ENCODE results near the gene PSPN.

Gene PSPN

DNA sequence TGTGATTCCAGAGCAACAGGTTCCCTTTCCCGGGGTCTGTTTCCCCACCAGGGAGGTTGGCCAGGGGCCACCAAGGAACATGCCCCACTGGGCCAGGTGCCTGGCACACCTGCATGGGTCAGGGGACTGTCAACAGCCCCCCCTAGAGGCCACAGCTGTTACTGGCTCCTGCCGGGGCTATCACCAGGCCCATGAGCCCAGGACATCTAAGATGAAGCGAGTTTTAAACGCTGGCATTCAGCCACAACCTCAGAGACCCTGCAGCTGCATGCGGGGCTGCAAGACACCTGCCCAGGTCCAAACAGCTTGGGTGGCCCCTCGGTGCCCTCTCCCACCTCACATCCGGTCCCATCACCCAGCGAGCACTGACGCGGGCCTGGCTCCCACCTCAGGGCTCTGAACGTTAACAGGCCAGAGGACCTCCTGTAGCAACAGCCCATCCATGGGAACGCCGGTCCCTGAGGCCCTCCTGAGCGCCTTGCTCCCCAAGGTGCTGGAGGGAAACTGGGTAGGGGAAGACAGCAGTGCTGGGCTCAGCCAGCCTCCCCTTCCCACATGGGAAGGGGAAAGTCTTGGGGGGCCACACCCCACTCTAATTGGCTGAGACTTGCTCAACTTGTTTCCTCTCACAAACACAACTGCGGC, 36.8 kb upstream of the PSPN start (continued):
- TF ChIP-seq ZNF510 (tag by site-specific recombination; IDR thresholded peaks at IDR 0.05; ENCODE audit: insufficient replicate concordance) (no peak), BCL11A (tag by site-specific recombination; IDR thresholded peaks at IDR 0.05; ENCODE audit: low read depth) (no peak), GLI4 (tag by site-specific recombination; IDR thresholded peaks at IDR 0.05) (no peak), ZNF133 (tag by site-specific recombination; IDR thresholded peaks at IDR 0.05) (no peak), ZNF19 (tag by site-specific recombination; IDR thresholded peaks at IDR 0.05; ENCODE audit: low read depth) (no peak), HOXA7 (CRISPR knock-in tag; IDR thresholded peaks at IDR 0.05; ENCODE audit: borderline replicate concordance) (no peak), ZNF221 (tag by site-specific recombination; IDR thresholded peaks at IDR 0.05; ENCODE audit: borderline replicate concordance) (no peak), ZXDB (tag by site-specific recombination; IDR thresholded peaks at IDR 0.05) (no peak), ZNF23 (tag by site-specific recombination; IDR thresholded peaks at IDR 0.05; ENCODE audit: borderline replicate concordance) (no peak), ZIC2 (tag by site-specific recombination; IDR thresholded peaks at IDR 0.05) (no peak), KLF8 (tag by site-specific recombination; IDR thresholded peaks at IDR 0.05) (no peak), ZNF266 (tag by site-specific recombination; IDR thresholded peaks at IDR 0.05; ENCODE audit: low read depth) (no peak), ZNF341 (tag by site-specific recombination; IDR thresholded peaks at IDR 0.05; ENCODE audit: low read depth) (0 out of 2 replicates have a peak, but pooled peaks have one; percentile 17), ZNF561 (tag by site-specific recombination; IDR thresholded peaks at IDR 0.05; ENCODE audit: borderline replicate concordance) (no peak), ZNF658 (tag by site-specific recombination; IDR thresholded peaks at IDR 0.05) (no peak), ZFP3 (tag by site-specific recombination; IDR thresholded peaks at IDR 0.05; ENCODE audit: low read depth) (no peak), ZSCAN30 (tag by site-specific recombination; IDR thresholded peaks at IDR 0.05) (peak; percentile 59; the same call in 1 of the 2 replicates), ZNF121 (tag by site-specific recombination; IDR thresholded peaks at IDR 0.05) (no peak), HOXC10 (CRISPR knock-in tag; IDR thresholded peaks at IDR 0.05) (no peak), ZNF571 (tag by site-specific recombination; IDR thresholded peaks at IDR 0.05) (no peak), GLIS2 (tag by site-specific recombination; IDR thresholded peaks at IDR 0.05) (peak; percentile 67), ZNF48 (tag by site-specific recombination; IDR thresholded peaks at IDR 0.05) (no peak), ZNF366 (tag by site-specific recombination; conservative IDR thresholded peaks at IDR 0.05) (no peak), ZNF600 (tag by site-specific recombination; IDR thresholded peaks at IDR 0.05) (no peak), ZNF169 (tag by site-specific recombination; IDR thresholded peaks at IDR 0.05) (no peak), ZBTB48 (tag by site-specific recombination; IDR thresholded peaks at IDR 0.05) (0 out of 2 replicates have a peak, but pooled peaks have one; percentile 20), ZNF626 (tag by site-specific recombination; IDR thresholded peaks at IDR 0.05) (no peak), ZNF202 (tag by site-specific recombination; IDR thresholded peaks at IDR 0.05; ENCODE audit: borderline replicate concordance) (no peak), ZNF433 (tag by site-specific recombination; IDR thresholded peaks at IDR 0.05; ENCODE audit: low read depth) (no peak), REPIN1 (tag by site-specific recombination; IDR thresholded peaks at IDR 0.05; ENCODE audit: low read depth) (no peak), SP3 (tag by site-specific recombination; IDR thresholded peaks at IDR 0.05) (no peak)
- TF ChIP-seq, protein P1, sequence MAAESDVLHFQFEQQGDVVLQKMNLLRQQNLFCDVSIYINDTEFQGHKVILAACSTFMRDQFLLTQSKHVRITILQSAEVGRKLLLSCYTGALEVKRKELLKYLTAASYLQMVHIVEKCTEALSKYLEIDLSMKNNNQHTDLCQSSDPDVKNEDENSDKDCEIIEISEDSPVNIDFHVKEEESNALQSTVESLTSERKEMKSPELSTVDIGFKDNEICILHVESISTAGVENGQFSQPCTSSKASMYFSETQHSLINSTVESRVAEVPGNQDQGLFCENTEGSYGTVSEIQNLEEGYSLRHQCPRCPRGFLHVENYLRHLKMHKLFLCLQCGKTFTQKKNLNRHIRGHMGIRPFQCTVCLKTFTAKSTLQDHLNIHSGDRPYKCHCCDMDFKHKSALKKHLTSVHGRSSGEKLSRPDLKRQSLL (tag by site-specific recombination; IDR thresholded peaks at IDR 0.05) = no peak
- TF ChIP-seq, protein P2, sequence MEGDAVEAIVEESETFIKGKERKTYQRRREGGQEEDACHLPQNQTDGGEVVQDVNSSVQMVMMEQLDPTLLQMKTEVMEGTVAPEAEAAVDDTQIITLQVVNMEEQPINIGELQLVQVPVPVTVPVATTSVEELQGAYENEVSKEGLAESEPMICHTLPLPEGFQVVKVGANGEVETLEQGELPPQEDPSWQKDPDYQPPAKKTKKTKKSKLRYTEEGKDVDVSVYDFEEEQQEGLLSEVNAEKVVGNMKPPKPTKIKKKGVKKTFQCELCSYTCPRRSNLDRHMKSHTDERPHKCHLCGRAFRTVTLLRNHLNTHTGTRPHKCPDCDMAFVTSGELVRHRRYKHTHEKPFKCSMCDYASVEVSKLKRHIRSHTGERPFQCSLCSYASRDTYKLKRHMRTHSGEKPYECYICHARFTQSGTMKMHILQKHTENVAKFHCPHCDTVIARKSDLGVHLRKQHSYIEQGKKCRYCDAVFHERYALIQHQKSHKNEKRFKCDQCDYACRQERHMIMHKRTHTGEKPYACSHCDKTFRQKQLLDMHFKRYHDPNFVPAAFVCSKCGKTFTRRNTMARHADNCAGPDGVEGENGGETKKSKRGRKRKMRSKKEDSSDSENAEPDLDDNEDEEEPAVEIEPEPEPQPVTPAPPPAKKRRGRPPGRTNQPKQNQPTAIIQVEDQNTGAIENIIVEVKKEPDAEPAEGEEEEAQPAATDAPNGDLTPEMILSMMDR (tag by site-specific recombination; IDR thresholded peaks at IDR 0.05) = peak; percentile 64
- TF ChIP-seq, protein P3, sequence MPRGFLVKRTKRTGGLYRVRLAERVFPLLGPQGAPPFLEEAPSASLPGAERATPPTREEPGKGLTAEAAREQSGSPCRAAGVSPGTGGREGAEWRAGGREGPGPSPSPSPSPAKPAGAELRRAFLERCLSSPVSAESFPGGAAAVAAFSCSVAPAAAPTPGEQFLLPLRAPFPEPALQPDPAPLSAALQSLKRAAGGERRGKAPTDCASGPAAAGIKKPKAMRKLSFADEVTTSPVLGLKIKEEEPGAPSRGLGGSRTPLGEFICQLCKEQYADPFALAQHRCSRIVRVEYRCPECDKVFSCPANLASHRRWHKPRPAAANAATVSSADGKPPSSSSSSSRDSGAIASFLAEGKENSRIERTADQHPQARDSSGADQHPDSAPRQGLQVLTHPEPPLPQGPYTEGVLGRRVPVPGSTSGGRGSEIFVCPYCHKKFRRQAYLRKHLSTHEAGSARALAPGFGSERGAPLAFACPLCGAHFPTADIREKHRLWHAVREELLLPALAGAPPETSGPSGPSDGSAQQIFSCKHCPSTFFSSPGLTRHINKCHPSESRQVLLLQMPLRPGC (tag by site-specific recombination; IDR thresholded peaks at IDR 0.05) = no peak
- TF ChIP-seq, protein P4, sequence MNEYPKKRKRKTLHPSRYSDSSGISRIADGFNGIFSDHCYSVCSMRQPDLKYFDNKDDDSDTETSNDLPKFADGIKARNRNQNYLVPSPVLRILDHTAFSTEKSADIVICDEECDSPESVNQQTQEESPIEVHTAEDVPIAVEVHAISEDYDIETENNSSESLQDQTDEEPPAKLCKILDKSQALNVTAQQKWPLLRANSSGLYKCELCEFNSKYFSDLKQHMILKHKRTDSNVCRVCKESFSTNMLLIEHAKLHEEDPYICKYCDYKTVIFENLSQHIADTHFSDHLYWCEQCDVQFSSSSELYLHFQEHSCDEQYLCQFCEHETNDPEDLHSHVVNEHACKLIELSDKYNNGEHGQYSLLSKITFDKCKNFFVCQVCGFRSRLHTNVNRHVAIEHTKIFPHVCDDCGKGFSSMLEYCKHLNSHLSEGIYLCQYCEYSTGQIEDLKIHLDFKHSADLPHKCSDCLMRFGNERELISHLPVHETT (tag by site-specific recombination; IDR thresholded peaks at IDR 0.05) = no peak
- TF ChIP-seq, protein P5, sequence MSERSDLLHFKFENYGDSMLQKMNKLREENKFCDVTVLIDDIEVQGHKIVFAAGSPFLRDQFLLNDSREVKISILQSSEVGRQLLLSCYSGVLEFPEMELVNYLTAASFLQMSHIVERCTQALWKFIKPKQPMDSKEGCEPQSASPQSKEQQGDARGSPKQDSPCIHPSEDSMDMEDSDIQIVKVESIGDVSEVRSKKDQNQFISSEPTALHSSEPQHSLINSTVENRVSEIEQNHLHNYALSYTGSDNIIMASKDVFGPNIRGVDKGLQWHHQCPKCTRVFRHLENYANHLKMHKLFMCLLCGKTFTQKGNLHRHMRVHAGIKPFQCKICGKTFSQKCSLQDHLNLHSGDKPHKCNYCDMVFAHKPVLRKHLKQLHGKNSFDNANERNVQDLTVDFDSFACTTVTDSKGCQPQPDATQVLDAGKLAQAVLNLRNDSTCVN (tag by site-specific recombination; optimal IDR thresholded peaks at IDR 0.05) = no peak

All from HEK293 (cell line).